Keratinocyte (primary cell): Measurements from ENCODE around the gene SAMD8. TPM values are rescaled to one million over a fixed set of nuclear protein-coding genes. Genes with fewer than 3 reads are reported as not detected.

Experiments used
- DNase-seq: peaks from one replicate; pipeline ENCODE4 v3.0.0-alpha.2; 2011; ENCODE audit warnings: low read depth, missing footprints, low spot score
- FAIRE-seq: peaks from 2 replicates; lab custom pipeline; 2011; peaks lifted over from hg19 to GRCh38; lab: Jason Lieb, UNC
- H2AFZ ChIP-seq: 2 replicates; pipeline ENCODE4 v1.6.0; 2012; ENCODE audit warnings: low read length, control low read depth, inconsistent platforms; ENCODE audit not compliant: control insufficient read depth
- H3K27ac ChIP-seq: 2 replicates; pipeline ENCODE4 v1.5.1; 2011; ENCODE audit warnings: low read length; ENCODE audit not compliant: control insufficient read depth, insufficient read depth
- H3K27me3 ChIP-seq: 3 replicates; pipeline ENCODE4 v1.6.0; 2011; ENCODE audit warnings: low read length; ENCODE audit not compliant: control insufficient read depth, insufficient read depth; ENCODE audit errors: extremely low read depth
- H3K36me3 ChIP-seq, 2 experiments: 2 replicates in 1 of 2; 3 replicates in 1 of 2; pipeline ENCODE4 v1.5.1; 2011; ENCODE audit warnings: low read length in 2 of 2, mild to moderate bottlenecking in 1 of 2; ENCODE audit not compliant: control insufficient read depth in 2 of 2, insufficient read depth in 2 of 2; ENCODE audit errors: extremely low read depth in 1 of 2
- H3K4me1 ChIP-seq: 3 replicates; pipeline ENCODE4 v1.5.1; 2011; ENCODE audit warnings: low read length; ENCODE audit not compliant: control insufficient read depth, insufficient read depth; ENCODE audit errors: extremely low read depth
- H3K4me2 ChIP-seq: 3 replicates; pipeline ENCODE4 v1.6.0; 2011; ENCODE audit warnings: low read depth, low read length; ENCODE audit not compliant: control insufficient read depth, insufficient read depth; ENCODE audit errors: extremely low read depth
- H3K4me3 ChIP-seq, 3 experiments: fragments of 200-600 bp in 1 of 3; sonication (generic) in 1 of 3; 2 replicates in 2 of 3; 3 replicates in 1 of 3; pipeline ENCODE4 v1.5.1; 2011 to 2016; ENCODE audit warnings: low read length in 3 of 3, mild to moderate bottlenecking in 3 of 3, control low read depth in 2 of 3, inconsistent platforms in 1 of 3, low read depth in 1 of 3, mixed read lengths in 1 of 3, mixed run types in 1 of 3, moderate library complexity in 1 of 3; ENCODE audit not compliant: control insufficient read depth in 2 of 3, insufficient read depth in 2 of 3; ENCODE audit errors: extremely low read depth in 1 of 3
- H3K79me2 ChIP-seq: 2 replicates; pipeline ENCODE4 v1.6.0; 2012; ENCODE audit warnings: low read length; ENCODE audit not compliant: control insufficient read depth, insufficient read depth
- H3K9ac ChIP-seq: 3 replicates; pipeline ENCODE4 v1.6.0; 2011; ENCODE audit warnings: low read length; ENCODE audit not compliant: control insufficient read depth, insufficient read depth; ENCODE audit errors: extremely low read depth
- H3K9me1 ChIP-seq: 3 replicates; pipeline ENCODE4 v1.6.0; 2011; ENCODE audit warnings: low read length; ENCODE audit not compliant: control insufficient read depth, insufficient read depth; ENCODE audit errors: extremely low read depth
- H3K9me3 ChIP-seq: 2 replicates; pipeline ENCODE4 v1.5.1; 2012; ENCODE audit warnings: low read depth, low read length; ENCODE audit not compliant: control insufficient read depth
- H4K20me1 ChIP-seq: 3 replicates; pipeline ENCODE4 v1.6.0; 2011; ENCODE audit warnings: low read length; ENCODE audit not compliant: control insufficient read depth, insufficient read depth; ENCODE audit errors: extremely low read depth
- EZH2 ChIP-seq: IDR thresholded peaks from one replicate; pipeline ENCODE4 v1.6.1; 2012; ENCODE audit warnings: inconsistent platforms, mild to moderate bottlenecking, low read length, moderate library complexity
- dilution Hi-C: fragments of 300-500 bp; cut with MboI; formaldehyde crosslinking; loops from one replicate; pipeline ENCODE4 v1.7.0; 2020; ENCODE audit warnings: low sequenced_read_pairs; ENCODE audit not compliant: extremely low pct_ligation_motif_present
- polyA plus RNA-seq, 5 experiments: library from polyadenylated mRNA; depleted of rRNA in 3 of 5; stranded (reverse) in 3 of 5; stranded (forward) in 1 of 5; unstranded in 1 of 5; fragments of >200 nt; gene quantifications; 1 replicate in 1 of 5; 2 replicates in 3 of 5; 3 replicates in 1 of 5; pipeline versions ENCODE4 v1.2.1 to v1.2.3, GENCODE V29; 2011 to 2012; ENCODE audit warnings: missing spikeins in 2 of 5, low read depth in 1 of 5, low replicate concordance in 1 of 5
- TF ChIP-seq, protein P1 (sequence below), 3 experiments: IDR thresholded peaks in 1 of 3; conservative IDR thresholded peaks in 1 of 3; optimal IDR thresholded peaks in 1 of 3; 2 replicates in 2 of 3; 3 replicates in 1 of 3; pipeline versions ENCODE3 to v1.5.1; 2011; ENCODE audit warnings: low read length in 3 of 3, mild to moderate bottlenecking in 3 of 3, moderate library complexity in 2 of 3, control low read depth in 1 of 3, inconsistent platforms in 1 of 3; ENCODE audit not compliant: insufficient read depth in 2 of 3; ENCODE audit errors: extremely low read depth in 1 of 3

Gene SAMD8
- polyA plus RNA-seq, 1 donor (not counting 4 experiments of a cell fraction or from before 2014, with no cell fraction given), result 31.7 TPM

GRCh38 chr10:75170215-75170614 lies 58.8 kb downstream of the SAMD8 start:
- peaks cover 0 to 3% of the 10 kb centered on the region in 2 experiments for H3K36me3 ChIP-seq

GRCh38 chr10:75175046-75175445 lies 63.6 kb downstream of the SAMD8 start:
- Histone ChIP-seq H2AFZ (no peak overlapping the region), H3K79me2 (peaks cover 1% of the 10 kb centered on the region), H3K9ac (no peak overlapping the region), H3K4me2 (no peak overlapping the region), H3K27me3 (no peaks in the 10 kb centered on the region), H3K4me1 (no peaks in the 10 kb centered on the region), H4K20me1 (no peaks in the 10 kb centered on the region), H3K9me1 (no peaks in the 10 kb centered on the region), H3K27ac (no peak overlapping the region), H3K4me3 (no peak overlapping the region), H3K9me3 (no peaks in the 10 kb centered on the region), H3K36me3 (peaks cover 0 to 9% of the 10 kb centered on the region in 2 experiments)
- DNase-seq (no peak), FAIRE-seq (no peak)
- dilution Hi-C loops, result no loop called here
- TF ChIP-seq, protein P1, sequence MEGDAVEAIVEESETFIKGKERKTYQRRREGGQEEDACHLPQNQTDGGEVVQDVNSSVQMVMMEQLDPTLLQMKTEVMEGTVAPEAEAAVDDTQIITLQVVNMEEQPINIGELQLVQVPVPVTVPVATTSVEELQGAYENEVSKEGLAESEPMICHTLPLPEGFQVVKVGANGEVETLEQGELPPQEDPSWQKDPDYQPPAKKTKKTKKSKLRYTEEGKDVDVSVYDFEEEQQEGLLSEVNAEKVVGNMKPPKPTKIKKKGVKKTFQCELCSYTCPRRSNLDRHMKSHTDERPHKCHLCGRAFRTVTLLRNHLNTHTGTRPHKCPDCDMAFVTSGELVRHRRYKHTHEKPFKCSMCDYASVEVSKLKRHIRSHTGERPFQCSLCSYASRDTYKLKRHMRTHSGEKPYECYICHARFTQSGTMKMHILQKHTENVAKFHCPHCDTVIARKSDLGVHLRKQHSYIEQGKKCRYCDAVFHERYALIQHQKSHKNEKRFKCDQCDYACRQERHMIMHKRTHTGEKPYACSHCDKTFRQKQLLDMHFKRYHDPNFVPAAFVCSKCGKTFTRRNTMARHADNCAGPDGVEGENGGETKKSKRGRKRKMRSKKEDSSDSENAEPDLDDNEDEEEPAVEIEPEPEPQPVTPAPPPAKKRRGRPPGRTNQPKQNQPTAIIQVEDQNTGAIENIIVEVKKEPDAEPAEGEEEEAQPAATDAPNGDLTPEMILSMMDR (optimal IDR thresholded peaks at IDR 0.05 in 1 of 3, IDR thresholded peaks at IDR 0.05 in 1 of 3, conservative IDR thresholded peaks at IDR 0.05 in 1 of 3; ENCODE audit: extremely low read depth in 1 of 3, insufficient read depth in 2 of 3, low read length in 3 of 3), result no peak
- no peak for TF ChIP-seq EZH2

More at GRCh38 chr10:75170215-75170614, 58.8 kb downstream of the SAMD8 start:
- Histone ChIP-seq H4K20me1 (no peaks in the 10 kb centered on the region), H3K4me1 (no peaks in the 10 kb centered on the region), H3K79me2 (peaks cover 8% of the 10 kb centered on the region), H3K4me3 (no peak overlapping the region), H2AFZ (no peak overlapping the region), H3K9me1 (no peaks in the 10 kb centered on the region), H3K9ac (no peak overlapping the region), H3K27ac (no peak overlapping the region), H3K27me3 (no peaks in the 10 kb centered on the region), H3K9me3 (no peaks in the 10 kb centered on the region), H3K4me2 (no peak overlapping the region)
- dilution Hi-C loops, result no loop called here
- FAIRE-seq, result no peak
- TF ChIP-seq EZH2, result no peak
- TF ChIP-seq, protein P1 (optimal IDR thresholded peaks at IDR 0.05 in 1 of 3, IDR thresholded peaks at IDR 0.05 in 1 of 3, conservative IDR thresholded peaks at IDR 0.05 in 1 of 3; ENCODE audit: extremely low read depth in 1 of 3, insufficient read depth in 2 of 3, low read length in 3 of 3), result no peak
- DNase-seq, result no peak
